GM12801 (cell line): ENCODE data around the gene ACAT2.

Source experiments
- CTCF ChIP-seq: IDR thresholded peaks from one replicate; pipeline ENCODE4 v1.5.1; 2011; ENCODE audit warnings: control low read depth; ENCODE audit not compliant: insufficient read length; ENCODE audit errors: extremely low read depth

The ACAT2 gene

DNA sequence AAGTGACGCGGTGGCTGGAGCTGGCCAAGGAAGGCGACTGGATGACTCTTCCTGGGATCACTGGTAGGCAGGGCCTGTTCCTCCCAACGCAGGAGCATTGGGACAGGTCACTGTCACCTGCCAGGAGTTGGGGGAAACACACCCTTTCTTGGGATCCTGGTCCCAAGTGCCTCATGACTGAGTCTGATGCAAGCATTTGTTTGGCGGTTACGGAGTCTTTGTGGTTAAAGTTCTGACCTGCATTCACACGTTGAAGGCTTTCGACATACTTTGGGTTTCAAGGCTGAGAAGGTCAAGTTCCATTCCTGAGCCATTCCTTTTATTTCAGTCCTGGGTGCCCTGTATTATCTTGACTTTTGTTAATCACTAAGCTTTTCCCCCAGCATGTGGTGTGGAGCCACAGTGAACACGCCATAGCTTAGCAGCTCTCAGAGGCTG lies 44.2 kb downstream of the ACAT2 start:
- no peak for TF ChIP-seq CTCF

GRCh38 chr6:159807150-159807858 lies 45.5 kb downstream of the ACAT2 start:
- TF ChIP-seq CTCF, result no peak

DNA sequence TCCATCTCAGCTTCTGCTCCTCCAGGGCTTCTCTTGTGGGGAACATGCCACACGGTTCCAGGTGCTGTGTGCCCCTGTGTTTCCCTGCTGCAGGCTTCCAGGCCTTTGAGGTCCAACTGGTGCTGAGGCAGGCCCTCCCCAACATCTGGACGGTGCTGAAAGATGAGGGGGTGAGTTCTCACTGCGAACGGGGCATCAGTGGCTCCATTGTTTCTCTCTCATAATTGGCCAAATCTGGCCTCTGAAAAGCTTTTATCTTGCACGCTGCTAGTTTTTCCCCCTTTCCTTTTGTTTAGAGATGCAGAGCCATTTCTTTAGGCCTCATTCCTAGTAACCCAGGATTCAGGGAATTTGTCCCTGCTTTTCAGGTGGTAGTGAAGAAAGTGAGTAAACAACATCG lies 46.8 kb downstream of the ACAT2 start:
- no peak for TF ChIP-seq CTCF

GRCh38 chr6:159809149-159809548 lies 47.3 kb downstream of the ACAT2 start:
- TF ChIP-seq CTCF, result no peak

DNA sequence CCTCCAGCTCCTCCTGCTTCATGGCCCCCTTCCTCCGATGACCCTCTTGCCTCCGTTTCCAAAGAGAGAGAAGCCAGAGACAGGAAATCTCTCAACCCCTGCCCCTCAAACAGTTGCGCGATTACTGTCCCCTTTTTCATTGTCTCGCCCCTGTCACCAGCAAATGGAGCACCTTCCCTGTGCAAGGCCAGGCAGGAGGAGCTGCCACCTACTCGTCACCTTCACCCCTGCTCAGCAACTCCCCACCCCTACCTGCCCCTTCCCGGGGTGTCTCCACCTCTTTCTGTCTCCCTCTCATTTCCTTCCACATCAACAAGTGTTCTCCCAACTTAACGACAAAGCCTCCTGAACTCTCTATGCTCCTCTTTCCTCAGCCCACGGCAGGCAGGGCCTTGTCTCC lies 51.9 kb downstream of the ACAT2 start:
- TF ChIP-seq CTCF, result no peak

DNA sequence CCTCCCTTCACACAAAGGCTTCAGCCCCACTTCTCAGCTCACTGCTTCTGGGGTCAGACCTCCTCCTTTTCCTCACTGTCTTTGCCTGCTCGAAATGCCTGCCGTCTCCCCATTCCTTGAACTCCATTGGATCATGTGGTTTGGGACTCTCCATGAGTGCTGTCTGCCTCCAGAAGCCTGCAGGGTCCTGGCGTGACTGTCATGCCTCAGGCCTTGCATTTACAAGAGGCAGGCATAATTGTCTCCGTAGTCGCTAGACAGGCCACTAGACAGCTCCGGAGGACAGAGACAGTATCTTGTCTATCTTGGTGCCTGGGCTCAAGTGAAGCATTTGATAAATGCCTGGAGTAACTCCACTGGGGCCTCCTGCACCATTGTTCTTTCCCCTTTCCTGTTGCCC lies 53.6 kb downstream of the ACAT2 start:
- TF ChIP-seq CTCF, result no peak

DNA sequence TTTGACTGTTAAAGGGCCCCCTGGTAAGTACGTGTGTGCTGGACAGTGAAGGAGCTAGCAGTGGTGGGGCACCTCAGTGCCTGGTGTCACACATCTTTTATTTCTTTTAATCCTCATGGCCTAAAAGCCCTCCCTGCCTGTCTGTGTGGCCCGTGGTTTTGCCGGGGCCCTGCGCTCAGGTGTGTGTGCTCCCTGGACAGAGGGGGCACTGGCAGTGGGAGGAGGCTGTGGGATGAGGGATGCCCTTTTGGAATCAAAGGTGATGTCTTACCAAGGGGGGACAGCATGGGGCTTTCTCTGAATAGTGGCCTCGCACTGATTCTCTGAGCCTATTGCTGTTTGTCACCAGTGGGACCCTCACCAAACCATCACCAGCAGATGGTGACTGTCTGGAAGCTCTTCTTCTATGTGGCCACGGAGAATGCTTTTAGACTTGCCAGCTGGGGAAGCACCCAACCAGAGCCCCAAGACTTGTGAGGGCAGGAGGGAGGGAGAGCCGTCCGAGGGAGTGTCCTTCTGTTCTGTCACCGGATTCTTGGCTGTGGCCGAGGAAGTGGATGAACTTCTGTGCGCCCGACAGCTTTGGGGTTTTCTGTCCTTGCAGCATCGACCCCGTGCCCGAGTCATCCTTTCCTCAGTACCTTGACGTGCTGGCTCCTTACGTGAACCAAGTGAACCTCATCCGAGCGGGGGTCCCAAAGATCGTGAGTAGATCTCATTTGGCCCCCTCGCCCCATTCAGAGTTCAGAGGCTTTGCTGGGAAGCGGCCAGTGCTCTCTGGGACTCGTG lies 56.3 kb downstream of the ACAT2 start:
- TF ChIP-seq CTCF, result no peak
